GM19467 (cell line): Measurements from ENCODE around the gene INSYN2B.
"Not testable (repeated sequence)": the region's sequence is repeated elsewhere in the genome, so short reads cannot be mapped to it uniquely, and the experiment has no call there.

ENCODE experiments used
- ATAC-seq: cut with Tn5 transposase; IDR thresholded peaks from one replicate; pipeline ENCODE4 v1.9.1; 2021; ENCODE audit warnings: mild to moderate bottlenecking, moderate library complexity; ENCODE audit not compliant: unreplicated experiment

INSYN2B gene

DNA sequence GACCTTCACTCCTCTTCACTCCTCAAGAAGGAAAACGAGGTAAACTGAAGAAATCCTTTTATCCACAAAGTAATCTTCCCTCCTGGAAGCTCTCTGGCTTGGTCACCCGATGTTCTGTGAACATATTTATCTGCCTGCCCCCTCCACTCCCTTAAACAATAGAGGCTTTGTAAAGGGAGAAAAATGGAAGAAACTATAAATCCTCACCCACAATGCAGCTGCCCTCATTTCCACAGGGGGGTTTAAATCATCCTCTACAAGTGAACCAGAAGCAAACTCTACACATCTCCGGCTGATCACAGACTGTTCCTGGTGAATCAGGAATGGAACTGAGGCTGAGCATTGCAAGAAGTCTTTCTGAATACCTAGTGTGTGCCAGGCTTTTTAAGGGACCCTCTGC lies 7.2 kb downstream of the INSYN2B start:
- ATAC-seq, result no peak

DNA sequence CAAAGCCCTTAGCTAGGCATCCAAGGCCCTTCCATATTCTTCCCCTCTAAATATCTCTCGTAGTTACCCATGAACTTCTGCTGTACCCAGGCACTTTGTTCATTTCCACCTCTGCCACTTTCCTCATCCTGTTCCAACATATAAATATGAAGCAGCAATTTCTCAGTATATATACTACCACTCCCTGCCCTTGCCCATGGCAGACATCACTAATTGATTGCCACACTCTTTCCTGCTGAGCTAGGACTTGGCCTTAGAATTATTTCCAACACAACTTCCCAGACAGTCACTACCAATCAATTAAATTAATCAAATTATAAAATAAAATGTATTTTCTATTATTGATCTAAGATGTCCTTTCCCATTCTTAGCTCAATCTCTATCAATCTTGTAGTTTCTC lies 8.5 kb downstream of the INSYN2B start:
- no peak for ATAC-seq

DNA sequence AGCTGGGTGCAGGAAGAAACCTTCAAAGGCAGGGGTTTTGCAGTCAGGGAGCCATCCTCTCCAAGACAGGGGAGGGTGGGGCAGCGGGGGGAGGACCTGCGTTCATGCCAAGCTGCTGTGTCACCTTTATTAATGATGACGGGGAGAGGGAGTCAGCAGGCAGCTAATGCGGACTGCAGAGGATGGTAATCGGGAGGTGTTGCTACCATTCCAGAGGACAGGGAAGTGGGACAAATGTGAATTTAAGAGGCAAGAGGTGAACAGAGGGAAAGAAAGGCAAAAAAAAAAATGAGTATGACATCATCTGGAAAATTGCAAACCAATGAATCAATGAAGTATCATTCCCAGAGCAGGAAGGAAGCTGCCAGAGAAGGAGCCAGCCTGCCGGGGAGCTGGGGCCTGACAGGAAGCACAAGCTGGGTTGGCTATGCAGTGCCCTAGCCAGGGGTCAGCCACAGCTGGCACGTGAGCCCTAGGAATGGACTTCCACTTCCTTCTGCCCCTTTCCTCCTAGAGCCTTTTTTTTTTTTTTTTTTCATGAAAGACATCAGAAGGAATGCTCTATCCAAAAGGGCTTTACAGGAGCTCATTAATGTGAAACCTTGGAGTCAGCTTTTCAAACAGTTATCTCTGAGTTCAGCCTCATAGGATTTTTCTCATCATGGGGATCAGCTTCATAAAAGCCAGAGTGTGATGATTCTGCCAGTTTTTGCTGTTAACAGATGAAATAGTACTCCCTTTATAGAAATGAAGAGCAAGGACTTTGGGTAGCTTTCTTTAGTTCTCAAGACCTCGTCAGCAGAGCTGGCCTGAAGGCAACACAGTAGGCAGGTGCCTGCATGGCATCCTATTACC lies 9.2 kb downstream of the INSYN2B start:
- ATAC-seq, result no peak

DNA sequence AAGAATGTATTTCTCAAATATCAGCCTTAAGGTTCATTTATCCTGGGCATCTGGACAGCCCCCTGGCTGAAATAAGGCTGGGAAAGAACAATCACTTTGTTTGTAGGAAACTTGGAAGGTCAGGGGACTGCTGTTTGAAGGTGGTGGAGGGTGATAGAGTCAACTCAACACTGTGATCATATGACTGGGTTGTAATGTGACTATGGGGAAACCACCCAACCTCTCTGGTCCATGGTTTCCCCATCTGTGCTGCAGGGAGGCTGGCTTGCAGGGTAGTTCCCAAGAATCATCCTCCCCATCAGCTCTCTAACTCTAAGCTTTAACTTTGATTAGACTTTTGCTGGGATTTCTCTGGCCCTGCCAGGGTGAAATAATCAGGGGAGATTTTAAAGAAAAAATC lies 10.0 kb downstream of the INSYN2B start:
- no peak for ATAC-seq

DNA sequence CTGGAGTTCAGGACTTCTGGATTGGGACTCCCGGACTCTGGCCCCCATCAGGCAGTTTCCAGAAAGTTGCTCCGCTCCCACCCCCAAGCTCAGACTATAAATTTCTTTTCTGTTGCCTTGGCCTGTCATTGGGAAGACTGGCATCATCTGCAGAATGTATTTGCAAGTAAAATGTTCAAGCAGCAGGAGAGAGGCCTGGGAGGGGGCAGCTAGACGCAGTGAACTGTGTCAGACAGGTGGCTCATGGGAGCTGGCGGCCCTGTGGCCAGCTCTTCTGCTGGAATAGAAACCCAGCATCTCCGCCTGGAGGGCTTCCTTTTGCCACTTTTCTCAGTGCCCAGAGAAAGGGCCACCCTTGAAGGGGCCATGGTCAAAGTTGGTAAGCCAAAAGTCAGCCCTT lies 16.0 kb downstream of the INSYN2B start:
- ATAC-seq, result no peak

DNA sequence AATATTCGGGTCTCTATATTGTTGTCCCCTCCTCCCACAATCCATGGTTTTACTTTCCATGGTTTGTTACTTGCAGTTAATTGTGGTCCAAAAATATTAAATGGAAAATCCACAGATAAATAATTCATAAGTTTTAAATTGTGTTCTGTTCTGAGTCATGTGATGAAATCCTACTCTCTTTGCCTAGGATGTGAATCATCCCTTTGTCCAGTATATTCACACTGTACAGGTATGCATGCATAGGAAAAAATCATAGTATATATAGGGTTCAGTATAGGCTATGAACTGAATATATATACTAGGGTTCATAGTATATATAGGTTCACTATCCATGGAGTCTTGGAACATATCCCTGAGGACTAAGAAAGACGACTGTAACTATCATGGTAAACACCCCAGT lies 19.6 kb downstream of the INSYN2B start:
- no peak for ATAC-seq

DNA sequence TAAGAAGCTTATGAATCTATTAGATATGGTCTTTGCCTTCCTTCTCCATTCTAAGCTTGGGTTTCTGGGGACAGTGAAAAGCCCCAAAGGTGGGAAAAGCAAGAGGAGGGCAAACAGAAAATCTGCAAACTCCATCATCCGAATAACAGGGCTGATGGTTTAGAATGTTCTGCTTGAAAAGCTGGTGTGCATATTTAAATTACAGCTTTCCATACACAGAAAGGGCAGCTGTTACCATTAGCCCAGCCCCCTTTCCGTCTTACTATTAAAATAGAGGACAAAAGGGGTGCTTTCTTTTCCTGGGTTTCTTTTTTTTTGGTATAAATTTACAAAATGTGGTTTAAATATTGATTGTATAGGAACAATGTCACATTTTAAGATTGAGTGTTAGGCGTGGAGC lies 22.0 kb downstream of the INSYN2B start:
- no peak for ATAC-seq

DNA sequence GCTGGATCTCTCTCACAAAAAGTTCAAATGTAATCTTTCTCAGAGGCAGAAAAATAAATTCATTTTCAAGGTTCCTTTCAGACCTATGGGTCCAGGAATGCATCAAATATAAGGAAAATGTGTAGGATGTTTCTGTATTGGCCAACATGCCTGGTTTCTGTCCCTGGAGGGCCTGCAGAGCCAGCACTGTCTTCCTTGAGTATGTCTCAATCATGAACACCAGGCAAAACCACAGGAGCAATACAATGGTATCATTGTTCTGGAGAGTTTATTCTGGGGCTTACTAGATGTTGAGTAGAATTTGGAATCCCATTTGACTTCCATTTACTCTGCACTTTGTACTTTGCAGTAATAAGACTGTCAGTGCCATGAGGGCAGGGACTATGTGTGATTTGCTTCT lies 23.5 kb downstream of the INSYN2B start:
- ATAC-seq, result no peak

DNA sequence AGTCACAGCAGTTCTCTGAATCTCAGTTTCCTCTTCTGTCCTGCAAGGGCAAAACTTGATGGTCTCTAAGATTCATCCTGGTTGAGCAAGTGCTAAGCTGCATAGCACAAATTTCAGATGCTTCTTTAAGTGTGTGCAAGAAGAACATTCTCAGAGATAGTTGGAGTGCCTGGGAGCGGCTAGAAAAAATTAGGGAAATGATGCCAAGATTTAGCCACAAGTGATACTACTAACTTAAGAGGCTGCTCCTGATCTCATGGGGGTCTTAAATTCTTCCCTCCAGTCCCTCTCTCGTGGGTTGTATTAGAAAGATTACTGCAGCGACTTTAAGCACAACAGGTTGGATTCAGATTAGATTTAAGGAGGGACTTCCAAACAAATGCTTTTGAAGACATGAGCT lies 24.2 kb downstream of the INSYN2B start:
- no peak for ATAC-seq

DNA sequence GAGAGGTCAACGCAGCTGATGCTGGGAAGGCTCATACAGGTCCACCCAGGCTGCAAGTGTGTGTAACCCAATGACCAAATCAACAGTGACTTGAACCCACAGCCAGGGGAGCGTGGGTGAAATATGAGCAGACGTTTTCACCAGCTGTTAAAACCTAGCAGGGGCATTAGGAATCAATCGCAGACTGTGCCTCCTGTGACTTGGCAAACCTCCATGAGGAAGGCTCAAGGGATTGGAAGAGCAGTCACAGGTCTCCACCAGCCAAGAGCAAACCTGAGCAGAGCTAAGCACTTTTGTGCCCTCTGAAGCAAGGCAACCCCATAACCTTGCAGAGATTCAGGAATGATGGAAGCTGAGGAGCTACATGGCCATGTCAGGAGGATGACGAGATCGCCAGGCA lies 25.5 kb downstream of the INSYN2B start:
- ATAC-seq, result no peak

DNA sequence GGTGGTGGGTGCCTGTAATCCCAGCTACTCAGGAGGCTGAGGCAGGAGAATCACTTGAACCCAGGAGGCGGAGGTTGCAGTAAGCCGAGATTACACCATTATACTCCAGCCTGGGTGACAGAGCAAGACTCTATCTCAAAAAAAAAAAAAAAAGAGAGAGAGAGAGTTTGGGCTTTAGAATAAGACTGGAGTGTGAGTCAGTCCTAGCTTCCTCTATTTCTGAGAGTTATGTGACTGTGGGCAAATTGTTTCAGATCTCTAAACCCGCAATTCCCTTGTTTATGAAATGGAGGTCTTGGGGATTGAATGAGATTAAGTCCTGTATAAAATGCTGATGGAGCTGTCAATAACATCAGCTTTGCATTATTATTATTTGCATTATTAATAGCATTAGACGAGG lies 27.1 kb downstream of the INSYN2B start:
- ATAC-seq, result not testable (repeated sequence)

DNA sequence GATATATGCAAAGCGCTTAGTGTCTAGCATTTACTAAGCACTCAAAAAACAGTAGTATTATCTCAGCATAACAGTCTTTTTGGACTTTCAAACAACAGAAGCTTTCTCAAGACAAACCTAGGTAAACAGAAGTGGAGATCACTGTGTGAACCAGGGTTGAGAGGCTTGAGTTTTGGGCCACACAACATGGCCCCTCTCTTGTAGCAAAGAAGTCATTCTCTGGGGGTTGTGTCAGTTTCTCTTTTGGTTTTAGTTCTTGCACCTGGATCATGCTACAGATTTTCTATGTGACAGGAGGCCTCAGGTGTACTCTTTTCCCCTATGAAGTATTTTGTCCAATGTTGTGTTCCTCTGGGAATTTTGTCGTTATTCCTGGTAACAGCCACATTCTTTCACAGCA lies 30.0 kb downstream of the INSYN2B start:
- ATAC-seq, result no peak

DNA sequence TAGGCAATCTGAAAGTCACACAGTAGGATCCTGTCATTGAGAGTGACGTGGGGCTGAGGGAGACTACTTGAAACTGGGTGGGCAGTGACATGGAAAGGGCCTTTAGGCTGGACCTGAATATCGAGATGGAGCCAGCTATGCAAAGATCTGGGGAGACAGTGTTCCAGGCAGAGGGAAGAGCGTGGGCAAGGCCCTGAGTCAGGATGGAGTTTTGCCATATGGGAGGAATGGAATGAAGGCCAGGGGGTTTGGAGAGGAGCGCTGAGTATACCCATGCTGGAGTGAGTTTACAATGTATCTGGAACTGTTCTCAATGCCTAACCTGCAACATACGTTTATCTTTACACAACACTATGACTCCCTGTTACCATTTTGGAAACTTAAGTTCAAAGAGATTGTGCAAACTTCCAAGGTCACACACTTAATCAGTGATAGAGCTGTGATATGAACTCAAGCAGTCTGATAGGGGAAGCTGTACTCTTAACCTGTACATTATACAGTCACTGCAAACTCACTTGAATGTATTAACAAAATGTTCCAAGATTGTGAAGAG lies 33.5 kb downstream of the INSYN2B start:
- no peak for ATAC-seq

DNA sequence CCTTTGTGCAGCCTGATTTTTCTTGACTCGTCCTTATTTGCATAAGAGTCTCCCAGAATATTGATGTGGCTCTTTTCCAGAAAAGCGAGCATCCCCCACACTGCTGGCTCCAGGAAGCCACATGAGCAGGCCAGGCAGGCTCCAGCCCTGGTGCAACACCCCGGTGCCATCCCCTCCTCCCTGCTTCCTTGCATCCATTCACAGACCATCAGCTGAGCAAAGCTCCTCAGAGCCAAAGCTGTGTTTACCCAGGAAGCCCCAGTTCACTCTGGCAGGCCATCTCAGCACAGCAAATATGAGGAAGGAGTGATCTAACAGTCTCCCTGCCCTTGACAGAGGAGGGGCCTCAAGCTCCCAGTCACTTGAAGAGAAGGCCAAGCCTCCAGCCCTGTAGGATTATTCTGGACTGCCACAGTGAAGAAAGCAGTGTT lies 34.4 kb downstream of the INSYN2B start:
- ATAC-seq, result no peak

DNA sequence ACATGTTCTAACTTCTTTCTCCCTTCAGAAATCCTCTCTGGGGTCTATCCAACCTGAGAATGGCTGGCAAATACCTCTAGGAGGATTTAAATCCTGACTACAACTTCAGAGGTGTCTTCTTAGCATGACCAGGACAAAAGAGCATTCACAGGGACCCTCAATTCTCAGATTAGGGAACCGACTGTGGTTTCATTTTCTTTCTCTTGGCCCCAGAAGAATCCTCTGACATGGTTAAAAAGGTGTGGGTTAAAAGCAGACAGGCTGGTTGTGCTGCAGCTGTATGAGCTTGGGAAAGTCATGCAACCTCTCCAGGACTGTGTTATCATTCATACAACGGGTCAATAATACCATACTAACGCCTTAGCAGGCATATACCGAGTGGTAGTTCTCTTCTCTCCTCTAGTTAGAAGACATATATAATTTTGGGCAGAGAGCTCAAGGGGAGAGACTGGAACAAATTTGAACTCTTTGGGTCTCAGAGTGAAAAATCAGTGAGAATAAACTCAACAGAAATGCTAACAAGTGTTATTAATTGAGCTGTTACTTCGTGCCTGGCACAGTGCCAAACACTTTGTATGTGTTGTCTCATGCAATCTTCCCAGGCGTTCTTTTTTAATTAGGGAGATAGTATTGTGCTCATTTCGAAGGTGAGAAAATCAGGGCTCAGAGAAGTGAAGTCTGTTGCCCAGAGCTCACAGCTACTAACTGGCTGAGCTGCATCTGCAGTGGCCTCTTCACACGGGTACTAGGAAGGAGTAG lies 35.2 kb downstream of the INSYN2B start:
- no peak for ATAC-seq

DNA sequence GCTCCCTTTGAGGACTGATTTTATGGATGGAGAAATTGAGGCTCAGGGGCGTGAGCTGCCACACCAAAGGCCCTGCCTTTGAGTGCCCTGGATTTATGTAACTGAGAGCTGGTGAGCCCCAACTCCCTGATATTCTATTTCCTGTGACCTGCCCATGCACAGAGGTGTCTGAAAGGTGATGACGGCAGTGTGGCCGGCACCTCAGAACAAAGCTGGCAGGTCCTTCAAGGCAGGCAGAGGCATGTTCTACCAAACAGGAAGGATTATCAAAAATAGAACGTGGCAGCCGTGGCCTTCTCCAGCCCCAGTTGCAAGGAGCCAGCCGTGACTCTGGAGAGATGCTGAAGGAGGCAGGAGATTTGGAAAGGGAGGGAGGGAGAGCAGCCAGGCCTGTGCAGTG lies 36.2 kb downstream of the INSYN2B start:
- no peak for ATAC-seq

DNA sequence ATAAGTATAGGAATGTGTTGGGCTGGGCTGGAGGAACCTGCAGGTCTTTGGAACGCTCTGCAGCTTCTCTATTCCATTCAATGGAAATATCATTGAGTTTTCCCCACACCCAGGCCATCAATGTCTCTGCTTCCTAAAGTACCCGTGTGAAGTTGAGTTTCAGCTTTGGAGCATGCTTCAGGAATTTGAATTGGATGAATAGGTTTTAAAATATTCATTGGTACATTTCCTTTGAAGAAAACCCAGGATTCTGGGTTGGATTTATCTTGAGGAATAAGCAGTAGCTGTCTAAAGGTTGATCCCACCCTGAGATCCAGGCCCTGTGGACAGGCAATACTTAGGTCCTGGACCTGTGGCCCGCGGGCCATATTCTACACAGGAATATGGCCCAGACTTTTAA lies 37.3 kb downstream of the INSYN2B start:
- ATAC-seq, result no peak

DNA sequence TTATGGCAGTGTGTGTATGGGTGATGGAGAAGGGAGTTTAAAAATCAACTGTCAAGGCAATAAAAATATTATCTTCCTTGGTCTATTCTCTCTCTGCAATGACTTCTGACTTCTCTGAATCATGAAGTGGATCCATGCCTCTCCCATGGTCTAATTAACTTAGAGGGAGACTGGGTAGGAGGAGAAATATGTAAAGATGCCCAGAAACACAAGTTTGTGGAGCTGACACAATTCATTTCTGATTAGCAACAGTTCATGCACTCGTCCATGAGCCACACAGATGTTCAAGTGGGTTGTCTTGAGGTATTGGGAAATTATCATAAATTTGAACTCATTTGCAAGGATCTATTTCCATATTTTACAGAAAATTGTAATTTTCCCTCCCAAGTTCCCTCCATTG lies 38.1 kb downstream of the INSYN2B start:
- ATAC-seq, result no peak

DNA sequence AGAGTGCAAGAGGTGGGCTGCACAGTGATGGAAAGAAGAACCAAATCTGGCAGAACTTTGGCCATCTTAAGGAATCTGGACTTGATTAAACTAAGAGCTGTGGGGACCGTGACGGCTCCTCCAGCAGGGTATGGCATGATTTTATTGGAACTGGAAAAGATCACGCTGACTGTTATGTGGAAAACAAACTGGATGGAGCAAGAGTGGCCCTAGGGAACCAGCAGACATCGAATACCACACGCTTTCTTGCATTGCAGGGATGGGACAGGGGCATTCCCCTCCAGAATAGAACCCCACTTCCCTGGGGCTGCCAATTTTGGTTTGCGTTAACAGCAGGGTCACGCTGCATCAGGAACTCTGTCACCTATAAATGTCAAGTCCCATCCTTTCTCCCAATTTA lies 38.8 kb downstream of the INSYN2B start:
- ATAC-seq, result no peak

DNA sequence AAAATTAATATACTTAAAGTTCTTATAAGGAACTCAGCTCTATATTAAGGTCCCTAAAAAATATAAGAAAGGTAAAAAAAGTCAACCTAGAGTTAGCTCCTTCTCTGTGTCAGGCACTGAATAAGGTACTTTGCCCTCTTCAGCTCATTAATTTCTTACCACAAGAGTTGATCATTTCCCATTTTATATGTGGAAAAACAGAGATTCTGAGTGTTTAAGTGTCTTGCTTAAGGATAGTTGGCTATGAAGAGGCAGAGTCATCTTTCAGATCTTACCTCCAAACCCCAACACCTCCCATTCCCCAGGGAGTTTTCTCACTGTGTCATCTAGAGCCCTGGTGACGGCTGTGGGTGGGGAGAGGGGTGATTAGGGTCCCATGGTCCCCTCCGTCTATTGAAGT lies 40.6 kb downstream of the INSYN2B start:
- ATAC-seq, result no peak

DNA sequence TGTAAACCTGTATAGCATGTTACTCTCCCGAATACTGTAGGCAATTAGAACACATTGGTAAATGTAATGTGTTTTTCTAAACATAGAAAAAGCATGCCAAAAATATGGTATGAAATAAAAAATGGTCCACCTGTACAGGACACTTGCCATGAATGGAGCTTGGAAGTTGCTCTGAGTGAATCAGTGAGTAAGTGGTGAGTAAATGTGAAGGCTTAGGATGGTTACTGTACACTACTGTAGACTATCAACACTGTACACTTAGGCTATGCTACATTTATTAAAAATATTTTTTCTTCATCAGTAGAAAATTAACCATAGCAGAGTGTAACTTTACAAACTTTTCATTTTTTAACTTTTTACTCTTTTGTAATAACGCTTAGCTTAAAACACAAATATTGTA lies 41.9 kb downstream of the INSYN2B start:
- no peak for ATAC-seq

DNA sequence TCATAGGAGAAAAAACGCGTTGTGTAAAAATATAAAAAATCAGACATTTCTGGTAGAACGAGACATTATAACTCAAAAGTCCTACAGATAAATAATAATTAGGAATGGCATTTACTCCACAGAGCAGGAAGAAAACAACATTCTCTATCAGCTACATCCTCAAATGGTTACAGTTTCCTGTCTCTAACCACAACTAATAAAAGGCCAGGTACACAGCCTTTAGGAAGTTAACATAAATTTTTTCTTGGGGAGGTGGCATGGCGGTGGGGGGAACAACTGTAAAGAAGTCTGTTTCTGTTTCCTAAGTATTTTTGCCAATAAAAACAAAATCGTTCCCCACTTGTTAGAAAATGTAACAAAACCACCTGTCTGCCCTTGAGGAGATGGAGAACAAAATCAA lies 44.5 kb downstream of the INSYN2B start:
- no peak for ATAC-seq
